HG03280 (cell line): ENCODE data around the gene SEC14L1.

Source experiments
- ATAC-seq: cut with Tn5 transposase; IDR thresholded peaks from one replicate; pipeline ENCODE4 v1.9.1; 2021; ENCODE audit warnings: mild to moderate bottlenecking, moderate library complexity; ENCODE audit not compliant: unreplicated experiment

SEC14L1 gene

GRCh38 chr17:77211681-77212080 is 70.9 kb downstream of the SEC14L1 start:
- ATAC-seq, result no peak

DNA sequence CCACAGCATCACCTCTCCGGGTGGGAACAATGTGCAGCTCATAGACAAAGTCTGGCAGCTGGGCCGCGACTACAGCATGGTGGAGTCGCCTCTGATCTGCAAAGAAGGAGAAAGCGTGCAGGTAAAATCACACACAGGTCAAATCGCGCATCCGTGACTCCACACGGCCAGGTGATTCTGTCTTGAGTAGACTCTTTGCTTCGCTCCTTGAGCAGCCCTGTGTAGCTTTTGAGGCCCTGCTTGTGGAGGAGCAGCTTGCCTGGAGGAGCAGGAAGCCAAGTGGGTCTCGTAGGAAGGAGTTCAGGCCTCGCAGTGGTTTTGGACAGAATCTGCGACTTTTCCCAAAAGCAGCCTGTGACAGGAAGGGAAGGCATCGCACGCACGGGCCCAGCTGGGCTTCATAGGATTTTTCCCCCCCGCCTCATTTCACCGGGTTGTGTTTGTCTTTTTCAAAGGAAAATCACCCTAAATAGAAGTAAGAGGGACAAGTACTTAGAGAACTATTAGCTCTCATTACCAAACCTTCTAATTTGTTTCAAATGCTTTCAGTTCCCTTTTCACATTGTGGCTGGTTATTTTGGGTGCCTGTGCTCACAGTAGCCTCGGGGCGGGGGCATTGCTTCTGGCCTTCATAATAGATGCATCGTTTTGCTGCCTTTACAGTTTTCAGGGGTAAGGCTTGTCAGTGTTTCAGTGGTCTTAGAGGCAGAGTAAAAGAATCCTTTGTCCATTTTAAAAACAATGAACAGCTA is 71.5 kb downstream of the SEC14L1 start:
- peak; percentile 69 for ATAC-seq

DNA sequence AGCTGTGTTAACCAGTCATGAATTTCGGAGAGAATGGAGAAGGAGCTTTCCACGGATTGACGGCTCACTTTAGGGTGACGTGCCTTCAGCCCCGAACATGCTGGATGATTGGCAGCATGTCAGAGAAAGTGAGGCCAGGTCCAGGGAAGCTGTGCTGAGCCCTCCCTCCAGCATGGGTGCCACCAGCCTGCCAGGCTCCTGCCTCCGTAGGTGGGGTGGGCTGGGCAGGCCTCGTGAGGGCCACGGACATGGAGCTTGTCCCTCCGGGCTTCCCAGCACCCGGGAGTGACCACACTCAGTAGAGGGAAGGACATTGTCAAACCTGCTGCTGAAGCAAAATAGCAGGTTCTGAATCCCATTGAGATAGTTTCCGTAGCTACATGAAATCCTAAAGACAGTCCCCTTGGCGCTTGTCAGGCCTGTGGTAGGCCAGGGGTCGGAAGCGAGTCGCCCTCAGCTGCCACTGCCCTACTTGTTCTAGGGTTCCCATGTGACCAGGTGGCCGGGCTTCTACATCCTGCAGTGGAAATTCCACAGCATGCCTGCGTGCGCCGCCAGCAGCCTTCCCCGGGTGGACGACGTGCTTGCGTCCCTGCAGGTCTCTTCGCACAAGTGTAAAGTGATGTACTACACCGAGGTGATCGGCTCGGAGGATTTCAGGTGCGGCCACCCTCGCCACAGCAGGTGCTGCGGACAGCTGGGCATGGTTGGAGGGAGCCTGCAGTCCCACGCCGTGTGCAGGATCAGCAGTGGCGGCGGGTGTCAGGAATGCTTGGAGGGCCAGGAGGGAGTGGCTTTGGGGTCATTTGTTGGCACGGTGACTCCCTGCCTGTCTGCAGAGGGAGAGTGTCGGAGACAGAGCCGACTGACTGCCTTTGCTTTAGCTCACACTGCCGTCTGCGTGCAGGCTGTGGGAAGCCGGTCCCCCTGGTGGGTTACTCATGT is 72.3 kb downstream of the SEC14L1 start:
- peak; percentile 11 for ATAC-seq

GRCh38 chr17:77213778-77214132 is 73.0 kb downstream of the SEC14L1 start:
- no peak for ATAC-seq

GRCh38 chr17:77214328-77214727 is 73.6 kb downstream of the SEC14L1 start:
- no peak for ATAC-seq

DNA sequence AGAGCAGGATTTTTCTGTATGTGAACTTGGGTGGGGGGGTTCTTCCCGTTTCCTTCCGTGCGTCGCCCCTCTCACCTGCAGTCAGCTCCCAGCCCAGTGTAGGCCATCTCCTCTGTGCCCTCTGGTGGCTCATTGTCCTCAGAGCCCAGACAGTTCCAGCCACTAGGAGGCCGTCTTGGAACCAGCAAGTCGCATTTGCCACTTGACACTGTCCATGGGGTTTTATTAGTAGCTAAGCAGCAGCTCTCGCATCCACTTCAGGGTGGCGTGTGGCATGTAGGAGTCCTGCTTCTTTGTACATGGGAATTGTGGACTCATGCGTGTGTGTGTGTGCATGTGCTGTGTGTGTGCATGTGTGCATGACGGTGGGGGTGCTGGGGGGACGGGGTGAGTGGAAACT is 74.0 kb downstream of the SEC14L1 start:
- no peak for ATAC-seq

DNA sequence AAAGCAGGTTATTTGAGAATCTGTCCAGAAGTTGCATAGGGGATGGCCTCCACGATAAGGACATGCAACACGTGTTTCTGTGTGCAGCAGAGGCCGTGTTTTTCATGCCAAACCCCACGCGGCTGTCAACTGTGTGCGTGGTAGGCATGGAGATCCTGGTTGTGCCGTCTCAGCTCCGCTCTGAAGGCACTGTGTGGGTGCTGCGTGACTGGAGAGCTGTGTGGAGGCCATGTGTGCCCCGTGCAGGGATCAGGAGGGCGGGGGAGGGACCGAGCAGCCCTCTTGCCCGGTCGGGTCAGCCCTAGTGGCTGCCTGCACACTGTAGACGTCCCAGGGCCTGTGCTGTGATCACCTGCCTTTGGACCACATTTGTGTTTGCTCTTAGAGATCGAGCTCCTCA is 74.5 kb downstream of the SEC14L1 start:
- ATAC-seq, result no peak

- no peak for ATAC-seq
Measured at GRCh38 chr17:77216486-77216885, 75.7 kb downstream of the SEC14L1 start.

DNA sequence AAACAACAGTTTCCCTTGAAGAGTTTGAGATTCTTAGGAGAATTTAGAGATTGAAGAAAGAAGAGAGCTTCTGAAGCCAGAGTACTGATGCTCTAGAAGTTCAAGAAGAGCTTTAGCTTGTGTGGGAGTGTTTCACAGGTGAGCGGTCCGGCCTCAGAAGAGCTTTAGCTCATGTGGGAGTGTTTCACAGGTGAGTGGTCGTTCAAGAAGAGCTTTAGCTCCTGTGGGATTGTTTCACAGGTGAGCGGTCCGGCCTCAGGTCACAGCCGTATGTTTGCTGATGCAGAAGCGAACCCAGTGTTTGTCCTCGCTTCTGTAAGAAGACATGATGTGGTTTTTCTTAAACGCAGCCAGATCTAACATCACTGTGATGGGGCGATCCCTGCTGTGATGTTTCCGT is 76.4 kb downstream of the SEC14L1 start:
- ATAC-seq, result no peak

- ATAC-seq, result no peak
Measured at GRCh38 chr17:77217566-77217965, 76.8 kb downstream of the SEC14L1 start.

DNA sequence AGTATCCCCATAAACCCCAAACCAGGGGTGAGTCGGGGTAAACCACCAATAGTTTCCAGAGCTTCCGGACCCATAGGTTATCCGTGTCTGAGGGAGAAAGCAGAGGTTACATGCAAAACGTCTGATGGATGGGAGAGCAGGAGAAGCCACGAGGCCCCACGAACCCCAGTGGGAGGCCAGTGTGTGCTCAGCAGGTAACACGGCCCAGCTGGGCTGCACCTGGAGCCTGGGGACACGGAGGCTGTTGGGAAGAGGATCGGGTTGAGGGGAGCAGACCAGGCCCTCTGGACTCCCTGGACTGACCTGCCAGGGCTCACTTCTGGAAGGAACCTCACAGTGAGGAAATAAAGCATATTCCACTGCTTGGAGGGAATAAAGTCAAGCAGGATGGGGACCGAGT is 78.1 kb downstream of the SEC14L1 start:
- no peak for ATAC-seq

GRCh38 chr17:77222356-77222755 is 81.6 kb downstream of the SEC14L1 start:
- no peak for ATAC-seq

DNA sequence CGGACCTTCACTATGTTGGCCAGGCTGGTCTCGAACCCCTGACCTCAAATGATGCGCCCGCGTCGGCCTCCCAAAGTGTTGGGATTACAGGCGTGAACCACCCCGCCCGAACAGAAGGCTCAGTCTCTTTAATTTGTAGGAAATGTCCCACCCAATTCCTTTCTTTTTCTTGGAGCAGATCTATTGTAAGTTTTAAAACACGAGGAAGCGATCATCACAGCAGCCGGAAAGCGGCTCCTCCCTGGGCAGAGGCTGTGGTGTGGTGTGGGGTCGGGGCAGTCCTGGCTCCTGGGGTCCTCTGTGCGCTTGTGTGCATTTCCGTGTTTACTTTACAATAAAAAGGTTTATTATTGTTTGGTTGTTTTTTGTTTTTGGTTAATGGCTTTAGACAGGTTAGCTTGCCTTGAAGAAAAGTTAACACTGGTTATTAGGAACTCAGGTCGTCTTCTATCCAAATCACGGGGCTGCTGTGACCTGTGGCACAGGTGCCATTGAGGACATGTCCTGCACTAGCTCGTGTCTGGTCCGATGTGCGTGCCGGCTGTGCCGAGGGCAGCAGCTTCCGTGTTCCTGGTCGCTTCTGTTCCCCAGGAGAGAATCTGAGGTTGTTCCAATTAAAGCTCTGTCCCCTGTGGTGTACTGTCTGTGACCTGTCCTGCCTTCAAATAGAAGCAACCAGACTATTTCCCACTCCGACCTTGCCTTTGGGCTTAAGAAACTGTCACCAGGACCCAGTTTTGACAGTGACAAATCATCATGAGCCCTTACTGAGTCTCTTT is 83.1 kb downstream of the SEC14L1 start:
- ATAC-seq, result no peak

GRCh38 chr17:77225265-77225664 is 84.5 kb downstream of the SEC14L1 start:
- no peak for ATAC-seq

GRCh38 chr17:77227461-77228240 is 86.9 kb downstream of the SEC14L1 start:
- ATAC-seq, result no peak

- no peak for ATAC-seq
Measured at GRCh38 chr17:77228241-77228752, 87.5 kb downstream of the SEC14L1 start.

GRCh38 chr17:77228816-77229215 is 88.0 kb downstream of the SEC14L1 start:
- no peak for ATAC-seq

- no peak for ATAC-seq
Measured at GRCh38 chr17:77229786-77230435, 89.1 kb downstream of the SEC14L1 start.

DNA sequence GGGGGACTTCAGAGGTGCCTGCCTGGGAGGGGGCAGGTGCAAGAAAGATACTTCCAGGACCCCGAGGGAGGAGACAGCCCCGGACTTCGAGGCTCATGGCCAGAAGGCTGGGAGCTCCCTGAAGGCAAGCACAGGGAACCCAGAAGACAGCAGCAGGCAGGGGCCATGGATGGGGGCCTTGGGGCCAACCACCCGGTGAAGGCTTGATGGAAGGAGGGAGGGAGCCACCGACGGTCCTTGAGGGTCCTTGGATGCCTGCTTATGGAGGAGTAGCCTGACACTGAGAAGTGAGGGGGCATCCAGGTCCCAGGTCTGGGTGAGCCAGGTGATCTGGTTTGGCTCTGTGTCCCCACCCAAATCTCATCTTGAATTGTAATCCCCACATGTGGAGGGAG is 89.7 kb downstream of the SEC14L1 start:
- ATAC-seq, result no peak
